Spleen (tissue), 7 donors: Measurements from ENCODE around the gene SGK2.
"Not testable (repeated sequence)": the region's sequence is repeated elsewhere in the genome, so short reads cannot be mapped to it uniquely, and the experiment has no call there.

Source experiments
- CTCF ChIP-seq, 11 experiments: fragments of 200-600 bp in 7 of 11; fragments of 450-650 bp in 4 of 11; sonication (generic) in 4 of 11; IDR thresholded peaks in 8 of 11; conservative IDR thresholded peaks in 3 of 11; 1 replicate in 7 of 11; 2 replicates in 4 of 11; pipeline versions ENCODE4 v1.4.0 to v1.8.0; 2016 to 2021; ENCODE audit warnings: antibody characterized with exemption in 11 of 11, inconsistent platforms in 4 of 11, mild to moderate bottlenecking in 1 of 11
- POLR2AphosphoS5 ChIP-seq, 3 donors: sonication (generic); formaldehyde crosslinking; IDR thresholded peaks; one replicate each; pipeline ENCODE4 v1.5.1; 2017; ENCODE audit warnings: antibody characterized with exemption in 3 of 3
- donor health status: DM: no; HTN: no; CAD: no; lungs with moderate emphysema.
- donor health status: DM: no; HTN: no; CAD: no.
- donor health status: DM: no; HTN: no; CAD: no.

GRCh38 chr20:43607278-43607677, 48.5 kb downstream of the SGK2 start:
- TF ChIP-seq POLR2AphosphoS5 (IDR thresholded peaks at IDR 0.05); CTCF (IDR thresholded peaks at IDR 0.05 in 8 of 11, conservative IDR thresholded peaks at IDR 0.05 in 3 of 11): not testable (repeated sequence)
